SU-DHL-6 (cell line): ENCODE results near the gene HACL1.

Experiments used
- H2AFZ ChIP-seq: fragments of 200-600 bp; sonication (generic); 2 replicates; pipeline ENCODE4 v1.6.1; 2014; ENCODE audit warnings: low read depth, mild to moderate bottlenecking, moderate library complexity, mixed read lengths, antibody characterized with exemption, low read length; ENCODE audit not compliant: severe bottlenecking
- H3F3A ChIP-seq: fragments of 200-600 bp; shearing (Covaris generic); 2 replicates; pipeline ENCODE4 v1.6.0; 2016; ENCODE audit warnings: antibody characterized with exemption, mild to moderate bottlenecking; ENCODE audit not compliant: insufficient read depth
- H3K27ac ChIP-seq: fragments of 200-600 bp; sonication (generic); 2 replicates; pipeline ENCODE4 v1.5.1; 2016; ENCODE audit warnings: low read depth, mild to moderate bottlenecking, low read length, moderate library complexity, mixed read lengths
- H3K27me3 ChIP-seq: fragments of 200-600 bp; sonication (generic), shearing (Covaris generic); 2 replicates; pipeline ENCODE4 v1.6.0; 2014; ENCODE audit warnings: mild to moderate bottlenecking, low read length
- H3K36me3 ChIP-seq: fragments of 200-600 bp; sonication (generic); 2 replicates; pipeline ENCODE4 v1.6.1; 2014; ENCODE audit warnings: mild to moderate bottlenecking, low read length, mixed read lengths
- H3K4me2 ChIP-seq: fragments of 300-600, 200-600 bp; shearing (Covaris generic), sonication (generic); 2 replicates; pipeline ENCODE4 v1.6.0; 2014; ENCODE audit warnings: low read length, low read depth, mild to moderate bottlenecking; ENCODE audit not compliant: poor library complexity, severe bottlenecking
- H3K4me3 ChIP-seq: fragments of 200-600 bp; sonication (generic); 2 replicates; pipeline ENCODE4 v1.5.1; 2014; ENCODE audit warnings: antibody characterized with exemption, low read length, mild to moderate bottlenecking, mixed read lengths; ENCODE audit not compliant: insufficient read depth, poor library complexity, severe bottlenecking
- H3K79me2 ChIP-seq: fragments of 200-600 bp; sonication (generic); 2 replicates; pipeline ENCODE4 v1.6.1; 2014; ENCODE audit warnings: mild to moderate bottlenecking, low read length, moderate library complexity; ENCODE audit not compliant: insufficient read depth
- H3K9ac ChIP-seq: fragments of 200-600 bp; sonication (generic); 2 replicates; pipeline ENCODE4 v1.7.0; 2014; ENCODE audit warnings: mild to moderate bottlenecking, low read length
- H3K9me2 ChIP-seq: fragments of 200-600 bp; sonication (generic); replicated peaks from 2 replicates; pipeline ENCODE4 v1.6.1; 2014; ENCODE audit warnings: low read length; ENCODE audit not compliant: insufficient read depth
- H3K9me3 ChIP-seq: fragments of 200-600 bp; sonication (generic); 2 replicates; pipeline ENCODE4 v1.6.1; 2014; ENCODE audit warnings: low read length, mixed read lengths; ENCODE audit not compliant: insufficient read depth
- H4K20me1 ChIP-seq: fragments of 200-600 bp; sonication (generic); 2 replicates; pipeline ENCODE4 v1.6.1; 2014; ENCODE audit warnings: low read depth, mild to moderate bottlenecking, antibody characterized with exemption, low read length, moderate library complexity, mixed read lengths
- CTCF ChIP-seq: fragments of 200-600 bp; sonication (generic); IDR thresholded peaks from one replicate; pipeline ENCODE4 v1.5.1; 2017; ENCODE audit warnings: antibody characterized with exemption, mild to moderate bottlenecking, low read length, moderate library complexity; ENCODE audit not compliant: insufficient read depth, poor library complexity, severe bottlenecking
- EZH2phosphoT487 ChIP-seq: fragments of 200-600 bp; sonication (generic), shearing (Covaris generic); conservative IDR thresholded peaks from 2 replicates; pipeline ENCODE4 v1.6.1; 2018; ENCODE audit warnings: mild to moderate bottlenecking, antibody characterized with exemption, low read length, moderate library complexity, mixed read lengths

Gene HACL1

DNA sequence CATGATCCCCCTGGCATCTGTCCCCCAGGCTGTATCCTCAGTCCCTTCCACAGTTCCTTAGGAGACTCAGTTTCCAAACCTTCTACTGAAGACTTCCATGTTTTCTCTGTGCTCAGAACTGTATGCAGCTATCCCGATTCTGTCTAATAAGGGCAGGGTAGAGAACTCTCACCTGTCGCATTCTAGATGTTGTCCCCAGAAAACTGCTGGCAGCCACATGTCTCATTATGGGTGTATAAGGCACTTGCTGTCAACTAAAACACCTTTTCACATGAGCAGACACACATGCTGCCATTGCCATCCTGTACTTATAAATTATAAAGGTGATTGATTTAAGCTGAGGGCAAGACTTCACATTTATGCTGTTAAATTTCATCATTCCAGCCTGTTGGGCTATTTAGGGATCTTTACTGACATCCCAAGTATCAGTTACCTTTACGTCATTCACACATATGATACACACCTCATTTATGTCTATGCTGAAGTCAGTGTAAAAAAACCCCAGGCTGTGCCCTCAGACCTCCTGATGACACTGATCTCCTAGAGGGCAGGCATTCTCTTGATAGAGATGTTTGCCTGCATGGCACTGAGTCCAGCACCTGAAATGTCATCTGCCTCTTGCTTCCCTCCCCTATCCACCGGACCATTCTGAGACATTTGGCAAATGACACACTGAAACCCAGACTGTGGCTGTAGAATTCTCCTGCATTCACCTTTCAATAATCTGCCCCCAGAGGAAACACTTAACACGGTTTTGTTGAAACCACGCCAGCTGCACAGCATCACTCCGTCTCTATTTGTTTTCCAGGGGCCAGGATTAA is 36.0 kb upstream of the HACL1 start:
- no peaks in the 10 kb centered on the region for H3K9me3 ChIP-seq
- no peak overlapping the region for H3K4me2 ChIP-seq
- H3K9ac ChIP-seq, result no peak overlapping the region
- TF ChIP-seq CTCF, result no peak
- no peak for TF ChIP-seq EZH2phosphoT487
- H3K27me3 ChIP-seq, result no peaks in the 10 kb centered on the region
- H3K36me3 ChIP-seq, result no peaks in the 10 kb centered on the region
- H3F3A ChIP-seq, result no peaks in the 10 kb centered on the region
- no peaks in the 10 kb centered on the region for H3K79me2 ChIP-seq
- no peaks in the 10 kb centered on the region for H4K20me1 ChIP-seq
- no peaks in the 10 kb centered on the region for H3K9me2 ChIP-seq
- H2AFZ ChIP-seq, result no peak overlapping the region
- H3K27ac ChIP-seq, result no peak overlapping the region
- no peak overlapping the region for H3K4me3 ChIP-seq

DNA sequence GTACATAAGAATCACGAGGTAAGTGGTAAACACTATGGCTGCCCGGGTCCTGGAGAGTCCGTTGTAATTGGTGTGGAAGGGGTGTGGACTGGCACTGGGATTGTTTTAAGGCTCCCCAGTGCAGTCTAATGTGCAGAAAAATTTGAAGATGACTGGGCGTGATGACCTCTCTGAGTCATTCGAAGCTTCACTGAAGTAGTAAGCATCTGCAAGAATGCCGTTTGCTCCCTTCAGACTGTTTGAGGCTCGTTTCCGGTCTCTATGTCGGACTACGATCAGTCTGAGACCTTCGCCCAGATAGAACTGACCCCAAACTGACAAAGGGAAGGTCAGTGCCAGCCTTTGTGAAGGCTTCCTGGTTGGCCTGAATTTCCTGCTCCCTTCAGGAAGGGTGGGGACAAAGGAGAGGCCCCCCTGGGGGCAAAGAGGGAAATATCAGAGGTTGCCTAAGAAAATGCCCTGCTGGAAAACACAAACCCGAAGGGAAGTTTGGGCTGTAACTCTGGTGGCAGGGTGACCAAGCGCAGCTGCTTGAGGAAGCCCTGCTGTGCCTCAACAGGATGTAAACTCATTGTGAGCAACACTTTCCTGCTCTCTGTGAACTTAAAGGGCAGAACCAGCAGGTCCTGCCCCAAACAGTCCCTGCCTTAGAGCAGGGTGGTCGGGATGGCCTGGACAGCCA is 34.8 kb upstream of the HACL1 start:
- H3K79me2 ChIP-seq, result no peaks in the 10 kb centered on the region
- no peak overlapping the region for H2AFZ ChIP-seq
- no peak overlapping the region for H3K4me2 ChIP-seq
- no peaks in the 10 kb centered on the region for H3F3A ChIP-seq
- no peaks in the 10 kb centered on the region for H3K9me2 ChIP-seq
- TF ChIP-seq CTCF (no peak), EZH2phosphoT487 (no peak)
- no peaks in the 10 kb centered on the region for H3K27me3 ChIP-seq
- no peaks in the 10 kb centered on the region for H3K36me3 ChIP-seq
- no peaks in the 10 kb centered on the region for H3K9me3 ChIP-seq
- H4K20me1 ChIP-seq, result no peaks in the 10 kb centered on the region
- no peak overlapping the region for H3K27ac ChIP-seq
- H3K4me3 ChIP-seq, result no peak overlapping the region
- H3K9ac ChIP-seq, result no peak overlapping the region

GRCh38 chr3:15635121-15635661 is 33.8 kb upstream of the HACL1 start:
- H3K4me2 ChIP-seq, result no peak overlapping the region
- TF ChIP-seq CTCF, result no peak
- H4K20me1 ChIP-seq, result no peaks in the 10 kb centered on the region
- H3K27ac ChIP-seq, result no peak overlapping the region
- no peaks in the 10 kb centered on the region for H3K9me2 ChIP-seq
- no peaks in the 10 kb centered on the region for H3K27me3 ChIP-seq
- no peak overlapping the region for H3K4me3 ChIP-seq
- H3K36me3 ChIP-seq, result no peaks in the 10 kb centered on the region
- H3K9ac ChIP-seq, result no peak overlapping the region
- no peak overlapping the region for H2AFZ ChIP-seq
- H3F3A ChIP-seq, result no peaks in the 10 kb centered on the region
- H3K79me2 ChIP-seq, result no peaks in the 10 kb centered on the region
- H3K9me3 ChIP-seq, result no peaks in the 10 kb centered on the region
